ENCODE data around the gene CD40.
"Not testable (repeated sequence)": the region's sequence is repeated elsewhere in the genome, so short reads cannot be mapped to it uniquely, and the experiment has no call there.

DNA sequence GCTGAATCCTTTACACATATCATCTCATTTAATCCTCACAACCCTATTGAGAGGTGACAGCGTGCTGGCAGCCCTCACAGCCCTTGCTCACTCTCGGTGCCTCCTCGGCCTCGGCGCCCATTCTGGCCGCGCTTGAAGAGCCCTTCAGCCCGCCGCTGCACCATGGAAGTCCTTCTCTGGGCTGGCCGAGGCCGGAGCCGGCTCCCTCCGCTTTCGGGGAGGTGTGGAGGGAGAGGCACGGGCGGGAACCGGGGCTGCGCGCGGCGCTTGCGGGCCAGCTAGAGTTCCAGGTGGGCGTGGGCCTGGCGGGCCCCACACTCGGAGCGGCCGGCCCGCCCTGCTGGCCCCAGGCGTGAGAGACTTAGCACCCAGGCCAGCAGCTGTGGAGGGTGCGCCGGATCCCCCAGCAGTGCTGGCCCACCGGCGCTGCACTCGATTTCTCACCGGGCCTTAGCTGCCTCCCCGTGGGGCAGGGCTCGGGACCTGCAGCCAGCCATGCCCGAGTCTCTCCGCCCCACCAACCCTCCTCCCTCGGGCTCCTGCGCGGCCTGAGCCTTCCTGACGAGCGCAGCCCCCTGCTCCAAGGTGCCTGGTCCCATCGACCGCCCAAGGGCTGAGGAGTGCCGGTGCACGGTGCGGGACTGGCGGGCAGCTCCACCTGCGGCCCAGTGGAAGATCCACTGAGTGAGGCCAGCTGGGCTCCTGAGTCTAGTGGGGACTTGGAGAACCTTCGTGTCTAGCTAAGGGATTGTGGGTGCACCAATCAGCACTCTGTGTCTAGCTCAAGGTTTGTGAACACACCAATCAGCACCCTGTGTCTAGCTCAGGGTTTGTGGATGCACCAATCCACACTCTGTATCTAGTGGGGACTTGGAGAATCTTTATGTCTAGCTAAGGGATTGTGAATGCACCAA is 26.2 kb upstream of the CD40 start:
- TF ChIP-seq POLR2A (IDR thresholded peaks at IDR 0.05; ENCODE audit: low read depth, low read length); TAF1 (IDR thresholded peaks at IDR 0.05; ENCODE audit: low read depth, low read length); SPI1 (IDR thresholded peaks at IDR 0.05; ENCODE audit: low read depth, low read length); POLR2AphosphoS5 (IDR thresholded peaks at IDR 0.05; ENCODE audit: low read depth, low read length); PAX5 (IDR thresholded peaks at IDR 0.05; ENCODE audit: insufficient read depth, low read length, severe bottlenecking); POU2F2 (IDR thresholded peaks at IDR 0.05; ENCODE audit: low read depth, low read length): not testable (repeated sequence)

Data from GM12891 (cell line).